Neural cell (in vitro differentiated cells): ENCODE data around the gene HIPK1. TPM values are rescaled to one million over a fixed set of nuclear protein-coding genes. Genes with fewer than 3 reads are reported as not detected.
"Not testable (repeated sequence)": the region's sequence is repeated elsewhere in the genome, so short reads cannot be mapped to it uniquely, and the experiment has no call there.

Experiments
- H2AFZ ChIP-seq: fragments of 200-600, 300-800 bp; sonication (generic), shearing (Covaris generic); 2 replicates; pipeline ENCODE4 v1.6.0; 2014; ENCODE audit warnings: low read depth, mild to moderate bottlenecking, antibody characterized with exemption, low read length, moderate library complexity
- H3F3A ChIP-seq: fragments of 200-600 bp; shearing (Covaris generic); 2 replicates; pipeline ENCODE4 v1.6.1; 2016; ENCODE audit warnings: mild to moderate bottlenecking, moderate library complexity, mixed read lengths, antibody characterized with exemption, low read length; ENCODE audit not compliant: insufficient read depth, poor library complexity, severe bottlenecking
- H3K27ac ChIP-seq: fragments of 200-600, 300-800 bp; sonication (generic), shearing (Covaris generic); 2 replicates; pipeline ENCODE4 v1.5.1; 2014; ENCODE audit warnings: mild to moderate bottlenecking, low read length, moderate library complexity
- H3K27me3 ChIP-seq: fragments of 300-800, 200-600 bp; sonication (generic), shearing (Covaris generic); 2 replicates; pipeline ENCODE4 v1.6.0; 2014; ENCODE audit warnings: mild to moderate bottlenecking, low read depth, low read length, moderate library complexity; ENCODE audit not compliant: insufficient read depth
- H3K36me3 ChIP-seq: fragments of 300-800, 200-600 bp; sonication (generic), shearing (Covaris generic); 2 replicates; pipeline ENCODE4 v1.5.1; 2014; ENCODE audit warnings: mild to moderate bottlenecking, antibody characterized with exemption, low read length, moderate library complexity; ENCODE audit not compliant: insufficient read depth
- H3K4me2 ChIP-seq: fragments of 300-800, 200-600 bp; sonication (generic), shearing (Covaris generic); 2 replicates; pipeline ENCODE4 v1.6.0; 2014; ENCODE audit warnings: mild to moderate bottlenecking, low read length
- H3K4me3 ChIP-seq: fragments of 300-800, 200-600 bp; sonication (generic), shearing (Covaris generic); 2 replicates; pipeline ENCODE4 v1.5.1; 2014; ENCODE audit warnings: mild to moderate bottlenecking, low read length, moderate library complexity
- H3K79me2 ChIP-seq: fragments of 200-600 bp; shearing (Covaris generic); replicated peaks from 2 replicates; pipeline ENCODE4 v1.6.0; 2014; ENCODE audit warnings: mild to moderate bottlenecking, low read length, moderate library complexity; ENCODE audit not compliant: insufficient read depth
- H3K9ac ChIP-seq: fragments of 300-800, 200-600 bp; sonication (generic), shearing (Covaris generic); 2 replicates; pipeline ENCODE4 v1.6.1; 2016; ENCODE audit warnings: mild to moderate bottlenecking, low read length, mixed read lengths
- H3K9me2 ChIP-seq: fragments of 200-600 bp; shearing (Covaris generic); 2 replicates; pipeline ENCODE4 v1.6.1; 2016; ENCODE audit warnings: mild to moderate bottlenecking, low read length, mixed read lengths; ENCODE audit not compliant: insufficient read depth
- H3K9me3 ChIP-seq: fragments of 200-600, 300-800 bp; sonication (generic), shearing (Covaris generic); 2 replicates; pipeline ENCODE4 v1.6.1; 2016; ENCODE audit warnings: mild to moderate bottlenecking, mixed run types, low read length, moderate library complexity, mixed read lengths
- H4K20me1 ChIP-seq: fragments of 200-600 bp; shearing (Covaris generic); 2 replicates; pipeline ENCODE4 v1.6.1; 2016; ENCODE audit warnings: mild to moderate bottlenecking, mixed run types; ENCODE audit not compliant: insufficient read depth
- EP300 ChIP-seq: fragments of 450-650 bp; conservative IDR thresholded peaks from 2 replicates; pipeline ENCODE4 v1.6.1; 2014; ENCODE audit warnings: antibody characterized with exemption, mild to moderate bottlenecking, moderate library complexity; ENCODE audit not compliant: poor library complexity, severe bottlenecking
- EZH2 ChIP-seq: fragments of 200-600, 300-800 bp; shearing (Covaris generic), sonication (generic); IDR thresholded peaks from 2 replicates; pipeline ENCODE4 v1.6.1; 2014; ENCODE audit warnings: antibody characterized with exemption, low read length, borderline replicate concordance, mild to moderate bottlenecking; ENCODE audit not compliant: insufficient read depth, poor library complexity, severe bottlenecking
- MXI1 ChIP-seq: fragments of 450-650 bp; conservative IDR thresholded peaks from 2 replicates; pipeline ENCODE4 v1.6.1; 2014; ENCODE audit warnings: antibody characterized with exemption, mild to moderate bottlenecking; ENCODE audit not compliant: poor library complexity, severe bottlenecking
- POLR2AphosphoS5 ChIP-seq: IDR thresholded peaks from 2 replicates; pipeline ENCODE4 v1.6.1; 2012
- RAD21 ChIP-seq: fragments of 450-650 bp; conservative IDR thresholded peaks from 2 replicates; pipeline ENCODE4 v1.6.1; 2014; ENCODE audit warnings: antibody characterized with exemption, mild to moderate bottlenecking, moderate library complexity
- SMC3 ChIP-seq: fragments of 450-650 bp; conservative IDR thresholded peaks from 2 replicates; pipeline ENCODE4 v1.6.1; 2014; ENCODE audit warnings: antibody characterized with exemption, mild to moderate bottlenecking, moderate library complexity; ENCODE audit not compliant: poor library complexity
- TAF1 ChIP-seq: IDR thresholded peaks from 2 replicates; pipeline ENCODE4 v1.6.1; 2012; ENCODE audit warnings: low read depth
- polyA plus RNA-seq: library from polyadenylated mRNA; depleted of rRNA; stranded (reverse); fragments of >200 nt; gene quantifications from 2 replicates; pipeline ENCODE4 v1.2.3, GENCODE V29; 2014
- TF ChIP-seq, protein P1 (sequence below): IDR thresholded peaks from 2 replicates; pipeline ENCODE4 v1.6.1; 2012; ENCODE audit warnings: borderline replicate concordance
- TF ChIP-seq, protein P2 (sequence below): fragments of 450-650 bp; IDR thresholded peaks from 2 replicates; pipeline ENCODE4 v1.5.1; 2014; ENCODE audit warnings: antibody characterized with exemption, mild to moderate bottlenecking, moderate library complexity; ENCODE audit not compliant: poor library complexity, severe bottlenecking

Gene HIPK1
- polyA plus RNA-seq, 1 donor from 2014 or later, result 22.9 TPM

DNA sequence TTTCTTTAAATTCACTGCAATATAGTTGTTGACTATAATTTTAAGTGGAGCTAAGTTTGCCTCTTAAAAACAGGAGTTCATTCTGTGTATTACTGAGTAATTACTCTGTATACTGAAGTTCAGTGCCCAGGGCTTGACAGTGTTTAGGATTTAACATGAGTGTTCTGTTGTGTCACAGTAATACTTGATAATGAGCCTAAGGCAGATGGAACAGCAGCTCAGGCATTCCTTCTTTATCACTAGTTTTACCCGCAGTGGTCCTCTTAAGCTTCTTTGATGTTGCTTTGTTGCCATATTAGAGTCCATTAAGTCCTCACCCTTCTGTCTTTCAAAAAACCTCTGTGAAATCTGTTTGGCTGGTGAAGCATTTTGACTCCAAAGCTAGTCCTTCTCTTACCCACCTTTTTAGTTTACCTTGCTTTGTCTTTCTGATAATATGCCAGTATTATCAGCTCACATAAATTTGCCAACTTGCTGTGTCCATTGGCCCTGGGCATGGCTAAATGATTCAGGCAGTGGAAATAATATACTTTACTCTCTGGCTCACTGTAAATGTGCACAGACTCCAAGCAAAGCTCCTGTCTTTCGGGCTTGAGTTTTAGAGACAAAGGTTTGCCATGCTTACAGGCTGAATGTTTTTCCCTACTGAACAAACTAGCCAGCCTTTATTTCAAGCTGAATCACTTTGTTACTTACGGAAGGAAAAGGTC lies 17.7 kb downstream of the HIPK1 start:
- no peak overlapping the region for H3K4me2 ChIP-seq

GRCh38 chr1:113947388-113948107 lies 18.4 kb downstream of the HIPK1 start:
- Histone ChIP-seq H3K79me2 (peaks cover 15% of the 10 kb centered on the region), H3K27ac (no peak overlapping the region)

More for the DNA sequence above, 17.7 kb downstream of the HIPK1 start:
- H3K4me3 ChIP-seq, result no peak overlapping the region
- H3K27ac ChIP-seq, result no peak overlapping the region
- no peaks in the 10 kb centered on the region for H3K9me3 ChIP-seq
- H4K20me1 ChIP-seq, result no peaks in the 10 kb centered on the region
- H3F3A ChIP-seq, result no peaks in the 10 kb centered on the region
- TF ChIP-seq TAF1, result no peak
- H3K79me2 ChIP-seq, result peaks cover 15% of the 10 kb centered on the region
- H3K27me3 ChIP-seq, result no peaks in the 10 kb centered on the region
- H3K9me2 ChIP-seq, result no peaks in the 10 kb centered on the region
- H2AFZ ChIP-seq, result no peak overlapping the region
- H3K9ac ChIP-seq, result no peak overlapping the region
- peaks cover 9% of the 10 kb centered on the region for H3K36me3 ChIP-seq

DNA sequence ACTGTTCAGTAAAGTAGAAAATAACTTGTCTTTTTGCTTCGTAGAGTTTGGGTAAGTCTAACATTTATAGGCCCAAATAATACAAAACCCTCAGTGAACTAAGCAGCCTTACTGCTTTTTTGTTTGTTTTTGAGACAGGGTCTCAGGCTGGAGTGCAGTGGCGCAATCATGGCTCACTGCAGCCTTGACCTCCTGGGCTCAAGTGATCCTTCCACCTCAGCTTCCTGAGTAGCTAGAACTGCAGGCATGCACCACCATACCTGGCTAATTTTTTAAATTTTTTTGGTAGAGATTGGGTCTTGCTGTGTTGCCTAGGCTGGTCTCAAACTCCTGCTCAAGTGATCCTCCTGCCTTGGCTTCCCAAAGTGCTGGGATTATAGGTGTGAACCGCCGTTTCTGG lies 19.0 kb downstream of the HIPK1 start:
- H3K4me2 ChIP-seq, H3K4me3 ChIP-seq, H3K9me2 ChIP-seq, H3F3A ChIP-seq, H2AFZ ChIP-seq, H3K9me3 ChIP-seq, H3K27ac ChIP-seq, H3K27me3 ChIP-seq, H3K36me3 ChIP-seq, H3K9ac ChIP-seq, H4K20me1 ChIP-seq: not testable (repeated sequence)
- peaks cover 15% of the 10 kb centered on the region for H3K79me2 ChIP-seq

More at GRCh38 chr1:113947388-113948107, 18.4 kb downstream of the HIPK1 start:
- H3K9ac ChIP-seq, result no peak overlapping the region
- H3K4me2 ChIP-seq, result no peak overlapping the region
- H3K36me3 ChIP-seq, result peaks cover 8% of the 10 kb centered on the region
- H2AFZ ChIP-seq, result no peak overlapping the region
- H3F3A ChIP-seq, result no peaks in the 10 kb centered on the region
- H4K20me1 ChIP-seq, result no peaks in the 10 kb centered on the region
- no peak overlapping the region for H3K4me3 ChIP-seq
- no peaks in the 10 kb centered on the region for H3K9me3 ChIP-seq
- no peaks in the 10 kb centered on the region for H3K9me2 ChIP-seq
- TF ChIP-seq RAD21 (no peak), MXI1 (no peak), SMC3 (no peak), EZH2 (no peak), TAF1 (no peak), EP300 (no peak), POLR2AphosphoS5 (no peak)
- TF ChIP-seq, protein P1, sequence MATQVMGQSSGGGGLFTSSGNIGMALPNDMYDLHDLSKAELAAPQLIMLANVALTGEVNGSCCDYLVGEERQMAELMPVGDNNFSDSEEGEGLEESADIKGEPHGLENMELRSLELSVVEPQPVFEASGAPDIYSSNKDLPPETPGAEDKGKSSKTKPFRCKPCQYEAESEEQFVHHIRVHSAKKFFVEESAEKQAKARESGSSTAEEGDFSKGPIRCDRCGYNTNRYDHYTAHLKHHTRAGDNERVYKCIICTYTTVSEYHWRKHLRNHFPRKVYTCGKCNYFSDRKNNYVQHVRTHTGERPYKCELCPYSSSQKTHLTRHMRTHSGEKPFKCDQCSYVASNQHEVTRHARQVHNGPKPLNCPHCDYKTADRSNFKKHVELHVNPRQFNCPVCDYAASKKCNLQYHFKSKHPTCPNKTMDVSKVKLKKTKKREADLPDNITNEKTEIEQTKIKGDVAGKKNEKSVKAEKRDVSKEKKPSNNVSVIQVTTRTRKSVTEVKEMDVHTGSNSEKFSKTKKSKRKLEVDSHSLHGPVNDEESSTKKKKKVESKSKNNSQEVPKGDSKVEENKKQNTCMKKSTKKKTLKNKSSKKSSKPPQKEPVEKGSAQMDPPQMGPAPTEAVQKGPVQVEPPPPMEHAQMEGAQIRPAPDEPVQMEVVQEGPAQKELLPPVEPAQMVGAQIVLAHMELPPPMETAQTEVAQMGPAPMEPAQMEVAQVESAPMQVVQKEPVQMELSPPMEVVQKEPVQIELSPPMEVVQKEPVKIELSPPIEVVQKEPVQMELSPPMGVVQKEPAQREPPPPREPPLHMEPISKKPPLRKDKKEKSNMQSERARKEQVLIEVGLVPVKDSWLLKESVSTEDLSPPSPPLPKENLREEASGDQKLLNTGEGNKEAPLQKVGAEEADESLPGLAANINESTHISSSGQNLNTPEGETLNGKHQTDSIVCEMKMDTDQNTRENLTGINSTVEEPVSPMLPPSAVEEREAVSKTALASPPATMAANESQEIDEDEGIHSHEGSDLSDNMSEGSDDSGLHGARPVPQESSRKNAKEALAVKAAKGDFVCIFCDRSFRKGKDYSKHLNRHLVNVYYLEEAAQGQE, result no peak
- TF ChIP-seq, protein P2, sequence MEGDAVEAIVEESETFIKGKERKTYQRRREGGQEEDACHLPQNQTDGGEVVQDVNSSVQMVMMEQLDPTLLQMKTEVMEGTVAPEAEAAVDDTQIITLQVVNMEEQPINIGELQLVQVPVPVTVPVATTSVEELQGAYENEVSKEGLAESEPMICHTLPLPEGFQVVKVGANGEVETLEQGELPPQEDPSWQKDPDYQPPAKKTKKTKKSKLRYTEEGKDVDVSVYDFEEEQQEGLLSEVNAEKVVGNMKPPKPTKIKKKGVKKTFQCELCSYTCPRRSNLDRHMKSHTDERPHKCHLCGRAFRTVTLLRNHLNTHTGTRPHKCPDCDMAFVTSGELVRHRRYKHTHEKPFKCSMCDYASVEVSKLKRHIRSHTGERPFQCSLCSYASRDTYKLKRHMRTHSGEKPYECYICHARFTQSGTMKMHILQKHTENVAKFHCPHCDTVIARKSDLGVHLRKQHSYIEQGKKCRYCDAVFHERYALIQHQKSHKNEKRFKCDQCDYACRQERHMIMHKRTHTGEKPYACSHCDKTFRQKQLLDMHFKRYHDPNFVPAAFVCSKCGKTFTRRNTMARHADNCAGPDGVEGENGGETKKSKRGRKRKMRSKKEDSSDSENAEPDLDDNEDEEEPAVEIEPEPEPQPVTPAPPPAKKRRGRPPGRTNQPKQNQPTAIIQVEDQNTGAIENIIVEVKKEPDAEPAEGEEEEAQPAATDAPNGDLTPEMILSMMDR, result no peak
- no peaks in the 10 kb centered on the region for H3K27me3 ChIP-seq
